Measurements from ENCODE around the gene ZDHHC14.

- TF ChIP-seq ZNF274 (IDR thresholded peaks at IDR 0.05; ENCODE audit: low read depth, low read length) (no peak), YY1 (IDR thresholded peaks at IDR 0.05; ENCODE audit: insufficient read depth, insufficient read length) (no peak), SUZ12 (IDR thresholded peaks at IDR 0.05; ENCODE audit: extremely low read depth, insufficient read depth, insufficient read length) (no peak)
These were observed 340.4 kb downstream of the ZDHHC14 start for GRCh38 chr6:157721426-157721825.
